ENCODE data around the gene C1orf198.

The C1orf198 gene

GRCh38 chr1:230833511-230833910 lies 34.8 kb downstream of the C1orf198 start:
- DNase-seq (ENCODE audit: low read depth in 2 of 2), result no peak

GRCh38 chr1:230832476-230832875 lies 35.8 kb downstream of the C1orf198 start:
- no peak for DNase-seq (ENCODE audit: low read depth in 2 of 2)

- no peak for DNase-seq (ENCODE audit: low read depth in 2 of 2)
Observed at GRCh38 chr1:230831771-230832170, 36.5 kb downstream of the C1orf198 start.

GRCh38 chr1:230828421-230828820 lies 39.9 kb downstream of the C1orf198 start:
- no peak for DNase-seq (ENCODE audit: low read depth in 2 of 2)

- DNase-seq (ENCODE audit: low read depth in 2 of 2), result no peak
Observed at GRCh38 chr1:230827801-230828200, 40.5 kb downstream of the C1orf198 start.

GRCh38 chr1:230827081-230827681 lies 41.1 kb downstream of the C1orf198 start:
- no peak for DNase-seq (ENCODE audit: low read depth in 2 of 2)

GRCh38 chr1:230826166-230826875 lies 42.0 kb downstream of the C1orf198 start:
- DNase-seq (ENCODE audit: low read depth in 2 of 2), result no peak

GRCh38 chr1:230825761-230826160 lies 42.6 kb downstream of the C1orf198 start:
- no peak for DNase-seq (ENCODE audit: low read depth in 2 of 2)

- no peak for DNase-seq (ENCODE audit: low read depth in 2 of 2)
Observed at GRCh38 chr1:230824919-230825721, 43.2 kb downstream of the C1orf198 start.

- no peak for DNase-seq (ENCODE audit: low read depth in 2 of 2)
Observed at GRCh38 chr1:230824551-230824918, 43.8 kb downstream of the C1orf198 start.

- no peak for DNase-seq (ENCODE audit: low read depth in 2 of 2)
Observed at GRCh38 chr1:230823931-230824381, 44.4 kb downstream of the C1orf198 start.

- DNase-seq (ENCODE audit: low read depth in 2 of 2), result no peak
Observed at GRCh38 chr1:230823426-230823825, 44.9 kb downstream of the C1orf198 start.

- DNase-seq (ENCODE audit: low read depth in 2 of 2), result no peak
Observed at GRCh38 chr1:230822092-230822581, 46.2 kb downstream of the C1orf198 start.

GRCh38 chr1:230821346-230821745 lies 47.0 kb downstream of the C1orf198 start:
- no peak for DNase-seq (ENCODE audit: low read depth in 2 of 2)

GRCh38 chr1:230820568-230820967 lies 47.8 kb downstream of the C1orf198 start:
- no peak for DNase-seq (ENCODE audit: low read depth in 2 of 2)

- no peak for DNase-seq (ENCODE audit: low read depth in 2 of 2)
Observed at GRCh38 chr1:230819976-230820375, 48.3 kb downstream of the C1orf198 start.

GRCh38 chr1:230818901-230819300 lies 49.4 kb downstream of the C1orf198 start:
- no peak for DNase-seq (ENCODE audit: low read depth in 2 of 2)

- no peak for DNase-seq (ENCODE audit: low read depth in 2 of 2)
Observed at GRCh38 chr1:230818367-230818766, 50.0 kb downstream of the C1orf198 start.

GRCh38 chr1:230816018-230816417 lies 52.3 kb downstream of the C1orf198 start:
- no peak for DNase-seq (ENCODE audit: low read depth in 2 of 2)

- DNase-seq (ENCODE audit: low read depth in 2 of 2), result no peak
Observed at GRCh38 chr1:230814949-230815692, 53.2 kb downstream of the C1orf198 start.

- DNase-seq (ENCODE audit: low read depth in 2 of 2), result no peak
Observed at GRCh38 chr1:230812568-230812967, 55.8 kb downstream of the C1orf198 start.

Data from stimulated activated CD8-positive, alpha-beta memory T cell treated with anti-CD3 and anti-CD28 coated beads, Interleukin-2, amount 100 ng/mL, for 48 hours (primary cell).